Measurements from ENCODE around the gene SLC36A1. TPM values are rescaled to one million over a fixed set of nuclear protein-coding genes. Genes with fewer than 3 reads are reported as not detected.

The SLC36A1 gene
- 10 to 100 TPM; 16.8 to 24.9 (median 22.4) TPM for total RNA-seq

DNA sequence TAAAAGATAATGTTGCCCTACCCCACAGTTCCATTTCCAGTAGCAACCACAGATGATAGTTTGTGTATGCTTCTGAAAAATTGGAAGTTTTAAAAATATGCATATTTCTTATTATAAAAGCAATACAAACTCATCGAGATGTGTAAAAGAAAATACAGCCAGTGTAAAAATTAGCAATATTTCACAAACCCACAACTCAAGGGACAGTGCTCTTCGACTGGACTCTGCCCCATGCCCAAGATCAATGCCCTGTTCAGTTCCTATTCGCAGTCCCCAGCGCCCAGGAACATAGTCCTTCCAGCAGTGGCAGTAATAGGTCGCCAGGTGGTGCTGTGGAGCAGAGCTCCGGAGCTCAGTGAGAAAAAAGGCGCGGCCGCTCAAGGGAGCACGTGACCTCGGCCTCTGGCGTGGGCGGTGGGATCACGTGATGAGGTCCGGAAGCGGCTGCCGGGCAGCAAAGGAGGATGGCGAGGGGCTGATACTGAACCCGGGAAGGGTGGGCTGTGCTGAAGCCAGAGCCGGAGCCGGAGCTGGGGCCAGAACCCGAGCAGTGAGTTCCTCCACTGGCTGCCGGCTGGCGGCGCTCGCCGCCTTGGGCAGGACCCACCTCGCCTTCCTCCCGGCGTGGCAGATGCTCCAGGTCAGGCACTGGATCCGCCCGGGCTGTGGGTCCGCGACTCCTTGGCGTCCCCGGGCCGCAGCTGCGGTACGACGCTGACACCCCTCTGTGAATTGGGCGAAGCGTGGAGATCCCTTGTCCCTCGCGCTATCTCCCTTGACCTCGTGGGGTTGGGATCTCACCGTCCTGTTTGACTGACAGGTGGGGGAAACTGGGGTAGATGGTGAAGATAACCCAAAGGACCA, at the start of gene SLC36A1:
Gene SLC36A1, plus strand, starts transcription at position 430 of the 864 bp plus-strand sequence. CDS start 11,190 bp downstream, outside the sequence.
- no peaks in the 10 kb centered on the region for H3K27me3 ChIP-seq
- H3K36me3 ChIP-seq = no peaks in the 10 kb centered on the region
- TF ChIP-seq POLR2A (IDR thresholded peaks at IDR 0.05) = peak; percentile 24 to 57
- TF ChIP-seq EP300 (IDR thresholded peaks at IDR 0.05) = peak; percentile 86 to 87
- TF ChIP-seq, protein P1, sequence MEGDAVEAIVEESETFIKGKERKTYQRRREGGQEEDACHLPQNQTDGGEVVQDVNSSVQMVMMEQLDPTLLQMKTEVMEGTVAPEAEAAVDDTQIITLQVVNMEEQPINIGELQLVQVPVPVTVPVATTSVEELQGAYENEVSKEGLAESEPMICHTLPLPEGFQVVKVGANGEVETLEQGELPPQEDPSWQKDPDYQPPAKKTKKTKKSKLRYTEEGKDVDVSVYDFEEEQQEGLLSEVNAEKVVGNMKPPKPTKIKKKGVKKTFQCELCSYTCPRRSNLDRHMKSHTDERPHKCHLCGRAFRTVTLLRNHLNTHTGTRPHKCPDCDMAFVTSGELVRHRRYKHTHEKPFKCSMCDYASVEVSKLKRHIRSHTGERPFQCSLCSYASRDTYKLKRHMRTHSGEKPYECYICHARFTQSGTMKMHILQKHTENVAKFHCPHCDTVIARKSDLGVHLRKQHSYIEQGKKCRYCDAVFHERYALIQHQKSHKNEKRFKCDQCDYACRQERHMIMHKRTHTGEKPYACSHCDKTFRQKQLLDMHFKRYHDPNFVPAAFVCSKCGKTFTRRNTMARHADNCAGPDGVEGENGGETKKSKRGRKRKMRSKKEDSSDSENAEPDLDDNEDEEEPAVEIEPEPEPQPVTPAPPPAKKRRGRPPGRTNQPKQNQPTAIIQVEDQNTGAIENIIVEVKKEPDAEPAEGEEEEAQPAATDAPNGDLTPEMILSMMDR (IDR thresholded peaks at IDR 0.05) = peak; percentile 96 to 99 (median 98)
- no peaks in the 10 kb centered on the region for H3K9me3 ChIP-seq
- peak within 1 kb of the TSS; percentile 73 to 93 (median 74) for H3K4me3 ChIP-seq
- WGBS, 2 donors = 0 to 1% methylated on average over 25 to 29 of the region's 46 CpGs
- DNase-seq (ENCODE audit: low spot score in 2 of 2) = peak; percentile 93 to 97
- peak within 1 kb of the TSS; percentile 61 to 78 (median 72) for H3K27ac ChIP-seq
- peaks cover 0 to 34% (median 13%) of the 10 kb centered on the region in 4 donors for H3K4me1 ChIP-seq

DNA sequence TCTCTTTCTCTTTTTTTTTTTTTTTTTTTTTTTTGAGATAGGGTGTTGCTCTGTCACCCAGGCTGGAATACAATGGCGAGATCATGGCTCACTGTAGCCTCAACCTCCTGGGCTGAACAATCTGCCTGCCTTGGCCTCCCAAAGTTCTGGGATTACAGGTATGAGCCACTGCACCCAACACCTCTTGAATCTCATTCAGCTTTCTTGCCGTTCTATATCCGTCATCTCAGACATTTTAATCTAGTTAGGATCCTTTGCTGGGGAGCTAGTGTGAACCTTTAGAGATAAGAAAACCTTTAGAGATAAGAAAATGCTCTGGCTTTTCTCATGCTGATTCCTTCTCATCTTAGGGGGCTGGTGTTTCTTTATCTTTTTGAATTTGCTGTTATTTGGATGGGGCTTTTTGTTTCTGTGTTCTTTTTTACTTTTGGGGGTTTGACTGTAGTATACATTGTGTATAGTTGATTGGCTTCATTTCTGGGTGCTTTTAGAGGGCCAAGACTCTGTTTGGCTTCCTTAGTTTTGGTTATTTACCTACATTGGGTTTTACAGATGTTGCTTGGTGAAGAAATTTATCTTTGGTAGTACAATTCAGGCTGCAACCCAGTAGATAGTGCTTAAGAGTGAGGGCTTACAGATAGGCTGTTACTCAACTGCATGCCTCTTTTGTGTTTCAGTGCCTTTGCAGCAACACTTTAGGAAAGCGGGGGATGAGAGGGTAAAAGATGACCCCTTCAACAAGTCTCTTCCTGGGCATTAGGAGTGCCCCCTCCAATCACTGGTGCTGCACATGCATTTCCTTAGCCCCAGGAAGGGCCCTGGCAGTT, 41.9 kb upstream of the SLC36A1 start:
- Histone ChIP-seq H3K27ac (no peak overlapping the region), H3K9me3 (peaks cover 0 to 8% (median 0%) of the 10 kb centered on the region in 4 donors), H3K4me1 (no peaks in the 10 kb centered on the region), H3K4me3 (no peak overlapping the region), H3K27me3 (no peaks in the 10 kb centered on the region), H3K36me3 (no peaks in the 10 kb centered on the region)
- DNase-seq (ENCODE audit: low spot score in 2 of 2) = no peak
- WGBS, 2 donors = 77 to 78% methylated on average over 4 of the region's 4 CpGs
- no peak for TF ChIP-seq EP300 (IDR thresholded peaks at IDR 0.05)
- no peak for TF ChIP-seq POLR2A (IDR thresholded peaks at IDR 0.05)
- TF ChIP-seq, protein P1 (IDR thresholded peaks at IDR 0.05) = no peak

DNA sequence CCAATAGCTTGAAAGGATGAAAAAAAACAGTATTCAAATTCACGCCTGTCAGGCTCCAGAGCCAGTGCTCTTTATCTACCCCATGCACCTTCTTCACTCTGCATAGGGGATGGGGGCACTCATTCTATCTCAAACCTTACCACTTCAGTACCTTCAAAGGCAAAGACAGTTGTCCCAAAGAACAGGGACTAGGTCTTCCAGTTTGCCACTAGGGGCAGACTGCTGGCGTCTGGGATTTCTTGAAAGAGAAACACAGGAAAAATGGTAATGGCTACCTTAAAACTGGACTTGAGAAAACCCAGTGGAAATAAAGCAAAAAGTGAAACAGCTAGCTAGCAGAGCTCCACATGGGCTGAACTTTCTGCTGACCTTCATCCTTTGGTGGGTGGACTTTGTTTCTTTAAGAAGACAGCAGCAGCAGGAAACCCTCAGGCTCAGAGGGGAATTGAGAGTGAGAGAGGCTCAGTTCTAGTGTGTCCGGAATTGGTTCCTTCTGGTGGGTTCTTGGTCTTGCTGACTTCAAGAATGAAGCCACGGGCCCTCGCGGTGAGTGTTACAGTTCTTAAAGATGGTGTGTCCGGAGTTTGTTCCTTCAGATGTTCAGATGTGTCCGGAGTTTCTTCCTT, 41.0 kb upstream of the SLC36A1 start:
- no peak overlapping the region for H3K27ac ChIP-seq
- 70 to 71% methylated on average over 8 of the region's 8 CpGs for WGBS, 2 donors
- TF ChIP-seq, protein P1 (IDR thresholded peaks at IDR 0.05) = peak in 2 of 5 experiments; percentile 17 to 18
- TF ChIP-seq EP300 (IDR thresholded peaks at IDR 0.05) (no peak), POLR2A (IDR thresholded peaks at IDR 0.05) (no peak)
- peaks cover 0 to 5% (median 0%) of the 10 kb centered on the region in 4 donors for H3K9me3 ChIP-seq
- DNase-seq (ENCODE audit: low spot score in 2 of 2) = no peak
- H3K36me3 ChIP-seq = no peaks in the 10 kb centered on the region
- H3K4me3 ChIP-seq = no peak overlapping the region
- H3K4me1 ChIP-seq = no peaks in the 10 kb centered on the region
- no peaks in the 10 kb centered on the region for H3K27me3 ChIP-seq

DNA sequence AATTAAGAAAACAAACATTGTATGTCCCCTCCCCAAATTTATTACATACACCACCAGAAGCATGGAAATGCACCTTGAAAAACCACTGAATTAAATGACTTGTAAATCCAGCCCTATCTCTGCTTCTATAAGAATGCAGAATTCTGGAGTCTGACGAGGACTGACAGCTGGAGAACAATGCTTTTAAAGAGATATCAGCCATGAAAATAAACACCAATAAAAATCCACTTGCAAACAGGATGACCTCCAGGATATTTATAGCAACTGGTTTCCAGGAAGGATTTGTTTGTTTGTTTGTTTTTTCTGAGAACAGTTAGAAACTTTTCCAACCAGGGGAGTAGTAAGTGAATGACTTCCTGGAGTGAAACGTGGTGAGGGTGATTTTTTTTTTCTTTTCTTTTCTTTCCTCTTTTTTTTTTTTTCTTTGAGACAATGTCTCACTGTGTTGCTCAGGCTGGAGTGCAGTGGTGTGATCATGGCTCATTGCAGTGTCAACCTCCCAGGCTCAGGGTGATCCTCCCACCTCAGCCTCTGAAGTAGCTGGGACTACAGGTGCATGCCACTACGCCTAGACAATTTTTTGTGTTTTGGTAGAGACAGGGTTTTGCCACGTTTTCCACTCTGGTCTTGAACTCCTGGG, 38.7 kb upstream of the SLC36A1 start:
- Histone ChIP-seq H3K36me3 (no peaks in the 10 kb centered on the region), H3K27me3 (no peaks in the 10 kb centered on the region), H3K9me3 (no peaks in the 10 kb centered on the region), H3K4me3 (no peak overlapping the region), H3K4me1 (no peaks in the 10 kb centered on the region), H3K27ac (no peak overlapping the region)
- no peak for DNase-seq (ENCODE audit: low spot score in 2 of 2)
- TF ChIP-seq POLR2A (IDR thresholded peaks at IDR 0.05) (no peak), EP300 (IDR thresholded peaks at IDR 0.05) (no peak)
- TF ChIP-seq, protein P1 (IDR thresholded peaks at IDR 0.05) = no peak
- WGBS, 2 donors = 29 to 30% methylated on average over 4 of the region's 4 CpGs

Data from tibial nerve (tissue), 4 donors.